Measurements from ENCODE around the gene C1RL. TPM values are rescaled to one million over a fixed set of nuclear protein-coding genes. Genes with fewer than 3 reads are reported as not detected.
A peak's percentile ranks its signal among the peaks of the same experiment; 100 is the strongest.

Gene C1RL
- total RNA-seq, 2 donors from 2014 or later, result 32.5 to 46.4 TPM

DNA sequence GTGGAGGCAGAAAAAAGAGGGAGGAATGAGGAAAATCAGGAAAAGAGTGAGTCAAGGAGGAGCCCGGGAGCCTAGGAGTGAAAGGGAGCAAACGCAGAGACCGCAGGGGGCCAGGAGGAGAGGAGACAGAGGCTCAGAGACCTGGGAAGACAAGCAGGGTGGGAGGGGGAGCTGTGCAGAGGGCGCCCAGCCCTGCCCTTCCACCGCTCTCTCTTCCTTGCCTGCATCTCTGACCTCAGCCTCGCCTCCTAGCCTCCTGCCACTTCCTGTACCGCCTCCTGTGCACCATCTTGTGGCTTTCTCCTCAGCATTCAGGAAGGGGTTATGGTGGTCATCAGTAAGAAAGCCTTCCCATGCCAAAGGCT lies 22.5 kb upstream of the C1RL start:
- peaks cover 35% of the 10 kb centered on the region for H3K4me1 Mint-ChIP-seq
- Histone ChIP-seq H3K9ac (ENCODE audit: extremely low read depth, low read length, poor library complexity, severe bottlenecking) (no peak overlapping the region), H3K9me3 (ENCODE audit: control insufficient read depth, low read length) (no peaks in the 10 kb centered on the region), H3K4me1 (ENCODE audit: control insufficient read depth, insufficient read depth, low read length) (peaks cover 14% of the 10 kb centered on the region), H3K27ac (ENCODE audit: low read depth, low read length) (no peak overlapping the region), H3K36me3 (ENCODE audit: control insufficient read depth, insufficient read depth, low read length) (peaks cover 13% of the 10 kb centered on the region), H3K4me3 (ENCODE audit: low read length) (peak overlapping the region; percentile 88), H3K27me3 (ENCODE audit: control insufficient read depth, insufficient read depth, low read length, poor library complexity, severe bottlenecking) (no peaks in the 10 kb centered on the region)
- DNase-seq, result no peak
- peaks cover 38% of the 10 kb centered on the region for H3K36me3 Mint-ChIP-seq (ENCODE audit: low read depth)
- peak overlapping the region; percentile 75 for H3K4me3 Mint-ChIP-seq
- H3K27ac Mint-ChIP-seq, result no peak overlapping the region
- no peak for TF ChIP-seq CTCF (conservative IDR thresholded peaks at IDR 0.05)
- H3K9me3 Mint-ChIP-seq, result no peaks in the 10 kb centered on the region
- WGBS, 2 experiments (ENCODE audit: insufficient coverage in 1 of 2, insufficient read length in 1 of 2), result 0 to 42% methylated on average over 3 to 7 of the region's 7 CpGs
- peaks cover 3% of the 10 kb centered on the region for H3K27me3 Mint-ChIP-seq (ENCODE audit: insufficient read depth)

GRCh38 chr12:7130701-7131501 lies 21.9 kb upstream of the C1RL start:
- H3K9me3 Mint-ChIP-seq, result no peaks in the 10 kb centered on the region
- H3K27me3 Mint-ChIP-seq (ENCODE audit: insufficient read depth), result peaks cover 3% of the 10 kb centered on the region
- peaks cover 35% of the 10 kb centered on the region for H3K4me1 Mint-ChIP-seq
- Histone ChIP-seq H3K27me3 (ENCODE audit: control insufficient read depth, insufficient read depth, low read length, poor library complexity, severe bottlenecking) (no peaks in the 10 kb centered on the region), H3K27ac (ENCODE audit: low read depth, low read length) (no peak overlapping the region), H3K36me3 (ENCODE audit: control insufficient read depth, insufficient read depth, low read length) (peaks cover 9% of the 10 kb centered on the region), H3K9ac (ENCODE audit: extremely low read depth, low read length, poor library complexity, severe bottlenecking) (peak overlapping the region; percentile 75), H3K9me3 (ENCODE audit: control insufficient read depth, low read length) (no peaks in the 10 kb centered on the region), H3K4me1 (ENCODE audit: control insufficient read depth, insufficient read depth, low read length) (peaks cover 14% of the 10 kb centered on the region), H3K4me3 (ENCODE audit: low read length) (peak overlapping the region; percentile 88)
- 1 to 2% methylated on average over 20 to 25 of the region's 32 CpGs for WGBS, 2 experiments (ENCODE audit: insufficient coverage in 1 of 2, insufficient read length in 1 of 2)
- DNase-seq, result peak; percentile 93
- peaks cover 34% of the 10 kb centered on the region for H3K36me3 Mint-ChIP-seq (ENCODE audit: low read depth)
- peak overlapping the region; percentile 75 for H3K4me3 Mint-ChIP-seq
- no peak for TF ChIP-seq CTCF (conservative IDR thresholded peaks at IDR 0.05)
- H3K27ac Mint-ChIP-seq, result peak overlapping the region; percentile 93

DNA sequence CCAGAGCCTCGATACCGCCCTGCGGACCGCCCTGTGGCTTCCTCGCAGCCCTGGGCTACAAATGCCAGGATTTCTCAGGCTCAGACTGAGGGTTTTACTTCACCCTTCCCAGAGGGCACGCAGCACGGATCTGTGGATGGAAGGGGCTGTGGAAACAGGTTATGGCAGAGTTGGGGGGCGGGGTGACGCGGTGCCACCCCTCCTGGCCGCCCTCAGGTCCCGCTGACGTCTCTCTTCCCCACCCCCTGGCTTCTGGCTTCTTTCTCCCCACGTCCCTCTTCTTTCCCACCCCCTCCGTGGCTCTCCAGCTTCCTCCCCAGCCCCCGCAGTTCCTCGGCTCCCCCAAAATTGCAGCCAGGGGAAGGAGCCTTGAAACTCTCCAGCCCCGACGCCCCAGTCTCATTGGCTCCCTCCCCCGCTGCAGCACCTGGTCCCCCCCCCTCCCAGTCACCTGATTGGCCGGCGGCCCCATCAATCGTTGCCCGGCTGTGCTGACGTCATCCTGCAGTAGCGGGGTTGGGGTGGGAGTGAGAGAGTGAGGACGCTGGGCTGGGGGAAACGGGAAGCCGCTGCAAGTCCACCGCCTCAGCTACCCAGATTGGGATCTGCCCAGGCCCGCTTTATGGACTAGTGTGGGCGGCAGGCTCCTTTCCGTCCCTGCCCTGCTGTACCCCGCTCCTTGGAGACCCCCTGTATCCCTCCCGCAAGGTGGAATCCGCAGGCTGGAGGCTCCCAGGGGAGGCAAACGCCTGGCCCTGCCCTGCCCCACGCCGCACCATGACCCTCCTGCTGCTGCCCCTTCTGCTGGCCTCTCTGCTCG lies 21.1 kb upstream of the C1RL start, which contains the start of gene CLSTN3:
CLSTN3 (plus strand) TSS at position 500 of the 820 bp plus-strand sequence; CDS start at position 778, 278 bp downstream.
- no peak for TF ChIP-seq CTCF (conservative IDR thresholded peaks at IDR 0.05)
- Mint-ChIP-seq H3K4me3 (peak within 1 kb of the TSS; percentile 75), H3K27me3 (ENCODE audit: insufficient read depth) (peaks cover 3% of the 10 kb centered on the region), H3K4me1 (peaks cover 41% of the 10 kb centered on the region), H3K27ac (peak within 1 kb of the TSS; percentile 93), H3K36me3 (ENCODE audit: low read depth) (peaks cover 30% of the 10 kb centered on the region), H3K9me3 (no peaks in the 10 kb centered on the region)
- Histone ChIP-seq H3K4me3 (ENCODE audit: low read length) (peak within 1 kb of the TSS; percentile 88), H3K27me3 (ENCODE audit: control insufficient read depth, insufficient read depth, low read length, poor library complexity, severe bottlenecking) (no peaks in the 10 kb centered on the region), H3K27ac (ENCODE audit: low read depth, low read length) (peak within 1 kb of the TSS; percentile 22), H3K9ac (ENCODE audit: extremely low read depth, low read length, poor library complexity, severe bottlenecking) (peak within 1 kb of the TSS; percentile 75), H3K4me1 (ENCODE audit: control insufficient read depth, insufficient read depth, low read length) (peaks cover 14% of the 10 kb centered on the region), H3K9me3 (ENCODE audit: control insufficient read depth, low read length) (no peaks in the 10 kb centered on the region), H3K36me3 (ENCODE audit: control insufficient read depth, insufficient read depth, low read length) (peaks cover 5% of the 10 kb centered on the region)
- DNase-seq, result peak; percentile 99
- WGBS, 2 experiments (ENCODE audit: insufficient coverage in 1 of 2, insufficient read length in 1 of 2), result 0% methylated on average over 5 to 33 of the region's 40 CpGs
